Fibroblast of mammary gland (primary cell): ENCODE results near the gene CD34.

Experiments
- DNase-seq: peaks from one replicate; pipeline ENCODE4 v3.0.0-alpha.2; 2010; ENCODE audit warnings: low read depth
- H3K4me3 ChIP-seq: 2 replicates; pipeline ENCODE4 v1.5.1; 2011; ENCODE audit warnings: low read depth, mild to moderate bottlenecking, low read length, moderate library complexity; ENCODE audit not compliant: control insufficient read depth
- CTCF ChIP-seq: conservative IDR thresholded peaks from 2 replicates; pipeline ENCODE4 v1.5.1; 2011; ENCODE audit warnings: low read depth, low read length, inconsistent platforms; ENCODE audit not compliant: control insufficient read depth, insufficient read depth

CD34 gene

GRCh38 chr1:207844371-207844770 lies 66.6 kb downstream of the CD34 start:
- TF ChIP-seq CTCF, result no peak
- H3K4me3 ChIP-seq, result no peak overlapping the region
- peak; percentile 59 for DNase-seq

- DNase-seq, result no peak
- TF ChIP-seq CTCF, result no peak
- no peak overlapping the region for H3K4me3 ChIP-seq
These were observed 68.4 kb downstream of the CD34 start for GRCh38 chr1:207842506-207842905.

GRCh38 chr1:207841901-207842300 lies 69.0 kb downstream of the CD34 start:
- no peak for DNase-seq
- no peak for TF ChIP-seq CTCF
- H3K4me3 ChIP-seq, result no peak overlapping the region

GRCh38 chr1:207841293-207841692 lies 69.6 kb downstream of the CD34 start:
- DNase-seq, result no peak
- no peak for TF ChIP-seq CTCF
- no peak overlapping the region for H3K4me3 ChIP-seq

GRCh38 chr1:207840380-207840779 lies 70.5 kb downstream of the CD34 start:
- H3K4me3 ChIP-seq, result no peak overlapping the region
- TF ChIP-seq CTCF, result no peak
- DNase-seq, result no peak

GRCh38 chr1:207839083-207839413 lies 71.9 kb downstream of the CD34 start:
- H3K4me3 ChIP-seq, result no peak overlapping the region
- DNase-seq, result no peak
- TF ChIP-seq CTCF, result no peak
